ENCODE measurements around the gene TRIM74. TPM values are rescaled to one million over a fixed set of nuclear protein-coding genes. Genes with fewer than 3 reads are reported as not detected.
"Not testable (repeated sequence)": the region's sequence is repeated elsewhere in the genome, so short reads cannot be mapped to it uniquely, and the experiment has no call there.

Gene TRIM74
- total RNA-seq, 1 experiment from 2014 or later, result 0.26 TPM

DNA sequence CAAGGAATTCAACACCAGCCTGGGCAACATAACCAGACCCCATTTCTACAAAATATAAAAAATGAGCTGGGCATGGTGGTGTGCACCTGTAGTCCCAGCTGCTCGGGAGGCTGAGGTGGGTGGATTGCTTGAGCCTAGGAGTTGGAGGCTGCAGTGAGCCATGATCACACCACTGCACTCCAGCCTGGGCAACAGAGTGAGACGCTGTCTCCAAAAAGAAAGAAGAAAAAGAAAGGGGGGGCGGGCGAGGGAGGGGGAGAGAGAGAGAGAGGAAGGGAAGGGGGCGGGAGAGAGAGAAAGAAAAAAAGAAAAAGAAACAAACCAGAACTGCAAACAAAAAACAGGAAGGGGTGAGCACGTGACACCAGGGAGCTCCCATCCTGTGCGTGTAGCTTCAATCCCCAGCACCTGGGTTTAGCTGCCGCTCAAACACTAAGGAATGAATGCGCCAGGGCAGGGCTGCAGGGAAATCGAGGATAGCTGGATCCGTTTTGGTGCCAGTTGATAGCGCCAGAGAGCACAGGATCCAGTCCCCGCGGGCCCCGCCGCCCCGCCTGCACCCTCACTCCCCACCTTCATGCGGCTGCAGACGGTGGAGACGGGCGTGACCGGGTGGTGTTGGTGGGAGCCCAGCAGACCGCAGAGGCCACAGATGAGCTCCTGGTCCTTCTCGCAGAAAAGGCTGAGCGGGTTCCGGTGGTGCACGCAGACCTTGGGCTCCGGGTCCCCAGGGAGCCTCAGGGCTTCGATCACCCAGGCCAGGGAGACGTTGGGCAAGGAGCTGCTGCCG is 3.9 kb downstream of the TRIM74 start:
- H3K27me3 ChIP-seq (ENCODE audit: insufficient read depth, low read length); H4K20me1 ChIP-seq (ENCODE audit: control insufficient read depth, insufficient read depth, insufficient read length); H3K4me1 Mint-ChIP-seq; H2AFZ ChIP-seq (ENCODE audit: low read length); H4K8ac ChIP-seq (replicated peaks; ENCODE audit: insufficient read length, low read depth, low read length); H3K23ac ChIP-seq (ENCODE audit: insufficient read length, low read depth, low read length); H3K23me2 ChIP-seq (ENCODE audit: insufficient read length, low read depth, low read length, poor library complexity, severe bottlenecking); H3K4me2 ChIP-seq (ENCODE audit: insufficient read depth, insufficient read length, low read length); H3K27ac ChIP-seq (ENCODE audit: insufficient read length, low read depth, low read length); H4K91ac ChIP-seq (ENCODE audit: insufficient read length, low read depth, low read length); H2BK5ac ChIP-seq (ENCODE audit: insufficient read length, low read length); H3K18ac ChIP-seq (ENCODE audit: insufficient read length, low read depth, low read length); H3K36me3 Mint-ChIP-seq (ENCODE audit: insufficient read depth in 1 of 3, low read depth in 3 of 3); H2BK15ac ChIP-seq (ENCODE audit: low read depth, low read length); H3K9me3 ChIP-seq (ENCODE audit: control insufficient read depth, low read depth, low read length); H3K14ac ChIP-seq (ENCODE audit: insufficient read depth, low read length); H3K56ac ChIP-seq (ENCODE audit: insufficient read length, low read depth, low read length); H2BK120ac ChIP-seq (ENCODE audit: low read depth, low read length, poor library complexity, severe bottlenecking); DNase-seq; H3K27me3 Mint-ChIP-seq (ENCODE audit: low read depth); H2BK20ac ChIP-seq (ENCODE audit: low read depth, low read length, poor library complexity, severe bottlenecking); H3K4ac ChIP-seq (ENCODE audit: low read depth, low read length); H3K27ac Mint-ChIP-seq; H2AK5ac ChIP-seq (ENCODE audit: insufficient read length, low read length); H3K79me2 ChIP-seq (ENCODE audit: insufficient read depth, low read length); H3K4me1 ChIP-seq (ENCODE audit: insufficient read depth, low read length); H3K79me1 ChIP-seq (ENCODE audit: insufficient read depth, low read depth, low read length, poor library complexity, severe bottlenecking); H3K9ac ChIP-seq (ENCODE audit: extremely low read depth, insufficient read length, low read length); H3T11ph ChIP-seq (ENCODE audit: low read length); H2BK12ac ChIP-seq (ENCODE audit: insufficient read length, low read depth, low read length); H3K4me3 Mint-ChIP-seq; H4K5ac ChIP-seq (ENCODE audit: insufficient read length, low read depth, low read length); H3K9me3 Mint-ChIP-seq: not testable (repeated sequence)
- WGBS (ENCODE audit: extremely low coverage, insufficient read length, low lambda C conversion rate), result no CpG with 5 or more reads among the region's 31 CpGs

DNA sequence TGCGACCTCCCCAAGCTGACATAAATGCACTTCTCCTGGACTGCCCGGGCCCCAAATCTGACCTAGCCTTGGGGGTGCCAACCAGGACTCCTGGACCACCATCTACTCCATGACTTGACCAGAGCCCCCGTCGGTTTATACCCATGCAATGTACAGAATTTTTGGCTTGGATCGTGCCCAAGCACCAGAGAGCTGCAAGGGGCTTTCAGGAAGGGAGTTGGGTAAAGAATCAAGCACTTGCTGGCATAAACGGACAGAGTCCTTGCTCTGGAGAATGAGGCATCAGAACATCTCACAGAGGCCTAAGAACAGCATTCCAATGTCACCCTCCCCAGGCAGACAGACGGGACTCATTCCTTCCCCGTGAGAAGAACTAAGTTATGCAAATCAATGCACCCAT is 6.2 kb downstream of the TRIM74 start:
- not testable (repeated sequence) for H3K9ac ChIP-seq (ENCODE audit: extremely low read depth, insufficient read length, low read length); H3K27ac ChIP-seq (ENCODE audit: insufficient read length, low read depth, low read length); H3K4me3 Mint-ChIP-seq; H3K79me1 ChIP-seq (ENCODE audit: insufficient read depth, low read depth, low read length, poor library complexity, severe bottlenecking); H2BK12ac ChIP-seq (ENCODE audit: insufficient read length, low read depth, low read length); H3T11ph ChIP-seq (ENCODE audit: low read length); H2BK120ac ChIP-seq (ENCODE audit: low read depth, low read length, poor library complexity, severe bottlenecking); H3K27ac Mint-ChIP-seq; H2BK15ac ChIP-seq (ENCODE audit: low read depth, low read length); H3K27me3 ChIP-seq (ENCODE audit: insufficient read depth, low read length); H2AK5ac ChIP-seq (ENCODE audit: insufficient read length, low read length); H3K56ac ChIP-seq (ENCODE audit: insufficient read length, low read depth, low read length); H2BK5ac ChIP-seq (ENCODE audit: insufficient read length, low read length); H2BK20ac ChIP-seq (ENCODE audit: low read depth, low read length, poor library complexity, severe bottlenecking); H2AFZ ChIP-seq (ENCODE audit: low read length); H3K9me3 ChIP-seq (ENCODE audit: control insufficient read depth, low read depth, low read length); H3K79me2 ChIP-seq (ENCODE audit: insufficient read depth, low read length); H3K23ac ChIP-seq (ENCODE audit: insufficient read length, low read depth, low read length); DNase-seq; H3K18ac ChIP-seq (ENCODE audit: insufficient read length, low read depth, low read length); H3K27me3 Mint-ChIP-seq (ENCODE audit: low read depth); H4K91ac ChIP-seq (ENCODE audit: insufficient read length, low read depth, low read length); H3K4me1 Mint-ChIP-seq; H3K4me2 ChIP-seq (ENCODE audit: insufficient read depth, insufficient read length, low read length); H3K23me2 ChIP-seq (ENCODE audit: insufficient read length, low read depth, low read length, poor library complexity, severe bottlenecking); H4K5ac ChIP-seq (ENCODE audit: insufficient read length, low read depth, low read length); H3K4ac ChIP-seq (ENCODE audit: low read depth, low read length); H3K14ac ChIP-seq (ENCODE audit: insufficient read depth, low read length); H4K20me1 ChIP-seq (ENCODE audit: control insufficient read depth, insufficient read depth, insufficient read length); H3K9me3 Mint-ChIP-seq; H3K36me3 Mint-ChIP-seq (ENCODE audit: insufficient read depth in 1 of 3, low read depth in 3 of 3); H4K8ac ChIP-seq (replicated peaks; ENCODE audit: insufficient read length, low read depth, low read length); H3K4me1 ChIP-seq (ENCODE audit: insufficient read depth, low read length)
- WGBS (ENCODE audit: extremely low coverage, insufficient read length, low lambda C conversion rate), result no CpG with 5 or more reads among the region's 8 CpGs

Data from H9 (cell line).